HEK293 (cell line): ENCODE data around the gene EPHB1.

Experiments
- CTCF ChIA-PET: fragments of 350-600 bp; formaldehyde crosslinking; extraction: SDS; loops from one replicate; lab custom pipeline; 2021; ENCODE audit warnings: antibody characterized with exemption; lab: Yijun Ruan, JAX
- POLR2A ChIA-PET: fragments of 300-600 bp; formaldehyde crosslinking; extraction: SDS; loops from one replicate; lab custom pipeline; 2020; ENCODE audit warnings: antibody characterized with exemption, inconsistent platforms; lab: Yijun Ruan, JAX
- H3K27ac ChIP-seq: fragments of 200-500 bp; sonication (Bioruptor generic); 2 replicates; pipeline ENCODE4 v1.5.1; 2014; ENCODE audit warnings: low read depth, low read length, control low read depth, inconsistent platforms; ENCODE audit errors: extremely low read depth
- H3K36me3 ChIP-seq, 2 experiments: fragments of 200-500 bp in 1 of 2; sonication (Bioruptor generic) in 1 of 2; 1 replicate in 1 of 2; 2 replicates in 1 of 2; pipeline ENCODE4 v1.5.1; 2014 to 2017; ENCODE audit warnings: inconsistent platforms in 2 of 2, low read length in 2 of 2; ENCODE audit not compliant: control insufficient read depth in 2 of 2, insufficient read depth in 1 of 2
- H3K4me1 ChIP-seq: fragments of 200-500 bp; sonication (Bioruptor generic); 2 replicates; pipeline ENCODE4 v1.5.1; 2014; ENCODE audit warnings: mild to moderate bottlenecking, low read length, inconsistent platforms; ENCODE audit not compliant: control insufficient read depth, insufficient read depth
- H3K4me3 ChIP-seq: 2 replicates; pipeline ENCODE4 v1.5.1; 2011; ENCODE audit warnings: low read depth, mild to moderate bottlenecking, control low read depth, low read length, moderate library complexity
- H3K9me3 ChIP-seq: fragments of 200-500 bp; sonication (Bioruptor generic); 2 replicates; pipeline ENCODE4 v1.5.1; 2014; ENCODE audit warnings: low read depth, low read length, inconsistent platforms; ENCODE audit not compliant: control insufficient read depth, insufficient read depth
- IKZF3 ChIP-seq: fragments of 450-650 bp; IDR thresholded peaks from 2 replicates; pipeline ENCODE4 v1.5.0; 2018; ENCODE audit warnings: missing biosample characterization, mild to moderate bottlenecking, missing genetic modification characterization, moderate library complexity
- KLF1 ChIP-seq: fragments of 450-650 bp; formaldehyde crosslinking; IDR thresholded peaks from 2 replicates; pipeline ENCODE4 v1.5.1; 2016; ENCODE audit warnings: missing biosample characterization, missing genetic modification characterization
- KLF10 ChIP-seq: fragments of 450-650 bp; IDR thresholded peaks from 2 replicates; pipeline ENCODE4 v1.5.1; 2018; ENCODE audit warnings: missing biosample characterization, mild to moderate bottlenecking, missing genetic modification characterization
- KLF16 ChIP-seq: fragments of 450-650 bp; formaldehyde crosslinking; IDR thresholded peaks from 2 replicates; pipeline ENCODE4 v1.5.1; 2017; ENCODE audit warnings: missing biosample characterization, missing genetic modification characterization
- KLF17 ChIP-seq: fragments of 450-650 bp; formaldehyde crosslinking; IDR thresholded peaks from 2 replicates; pipeline ENCODE4 v1.5.1; 2016; ENCODE audit warnings: missing biosample characterization, missing genetic modification characterization
- MYNN ChIP-seq: fragments of 450-650 bp; formaldehyde crosslinking; IDR thresholded peaks from 2 replicates; pipeline ENCODE4 v1.5.1; 2016; ENCODE audit warnings: missing biosample characterization, missing genetic modification characterization, borderline replicate concordance
- PRDM4 ChIP-seq: fragments of 450-650 bp; formaldehyde crosslinking; IDR thresholded peaks from 2 replicates; pipeline ENCODE4 v1.5.1; 2017; ENCODE audit warnings: missing biosample characterization, missing genetic modification characterization
- SCRT1 ChIP-seq: fragments of 450-650 bp; formaldehyde crosslinking; IDR thresholded peaks from 2 replicates; pipeline ENCODE4 v1.5.1; 2016; ENCODE audit warnings: missing biosample characterization, missing genetic modification characterization, borderline replicate concordance
- TRIM28 ChIP-seq: IDR thresholded peaks from 2 replicates; pipeline ENCODE4 v1.6.1; 2011; ENCODE audit warnings: low read length, control low read depth, borderline replicate concordance
- ZBTB48 ChIP-seq: fragments of 450-650 bp; formaldehyde crosslinking; IDR thresholded peaks from 2 replicates; pipeline ENCODE4 v1.5.1; 2016; ENCODE audit warnings: missing biosample characterization, missing genetic modification characterization
- ZFP69B ChIP-seq: fragments of 450-650 bp; formaldehyde crosslinking; IDR thresholded peaks from 2 replicates; pipeline ENCODE4 v1.5.1; 2016; ENCODE audit warnings: missing biosample characterization, missing genetic modification characterization
- ZNF10 ChIP-seq: fragments of 450-650 bp; formaldehyde crosslinking; IDR thresholded peaks from 2 replicates; pipeline ENCODE4 v1.5.1; 2017; ENCODE audit warnings: missing biosample characterization, missing genetic modification characterization
- ZNF132 ChIP-seq: fragments of 450-650 bp; formaldehyde crosslinking; IDR thresholded peaks from 2 replicates; pipeline ENCODE4 v1.5.1; 2017; ENCODE audit warnings: missing biosample characterization, missing genetic modification characterization, borderline replicate concordance
- ZNF248 ChIP-seq: fragments of 450-650 bp; formaldehyde crosslinking; IDR thresholded peaks from 2 replicates; pipeline ENCODE4 v1.5.1; 2017; ENCODE audit warnings: missing biosample characterization, missing genetic modification characterization
- ZNF26 ChIP-seq: fragments of 450-650 bp; formaldehyde crosslinking; IDR thresholded peaks from 2 replicates; pipeline ENCODE4 v1.5.1; 2016; ENCODE audit warnings: missing biosample characterization, missing genetic modification characterization
- ZNF280C ChIP-seq: fragments of 450-650 bp; formaldehyde crosslinking; IDR thresholded peaks from 2 replicates; pipeline ENCODE4 v1.5.1; 2016; ENCODE audit warnings: missing biosample characterization, missing genetic modification characterization
- ZNF366 ChIP-seq: fragments of 450-650 bp; formaldehyde crosslinking; conservative IDR thresholded peaks from 2 replicates; pipeline ENCODE4 v1.5.1; 2016; ENCODE audit warnings: missing biosample characterization, missing genetic modification characterization
- ZNF37A ChIP-seq: fragments of 450-650 bp; IDR thresholded peaks from 2 replicates; pipeline ENCODE4 v1.5.1; 2018; ENCODE audit warnings: missing biosample characterization, missing genetic modification characterization
- ZNF426 ChIP-seq: fragments of 450-650 bp; formaldehyde crosslinking; IDR thresholded peaks from 2 replicates; pipeline ENCODE4 v1.5.1; 2017; ENCODE audit warnings: missing biosample characterization, missing genetic modification characterization, mild to moderate bottlenecking, inconsistent platforms, moderate library complexity
- ZNF48 ChIP-seq: fragments of 450-650 bp; formaldehyde crosslinking; IDR thresholded peaks from 2 replicates; pipeline ENCODE4 v1.5.1; 2016; ENCODE audit warnings: missing biosample characterization, missing genetic modification characterization
- ZNF510 ChIP-seq: fragments of 450-650 bp; formaldehyde crosslinking; IDR thresholded peaks from 2 replicates; pipeline ENCODE4 v1.5.1; 2018; ENCODE audit warnings: mild to moderate bottlenecking, missing genetic modification characterization, missing biosample characterization; ENCODE audit not compliant: insufficient replicate concordance
- ZNF548 ChIP-seq: fragments of 450-650 bp; formaldehyde crosslinking; IDR thresholded peaks from 2 replicates; pipeline ENCODE4 v1.5.1; 2016; ENCODE audit warnings: missing biosample characterization, missing genetic modification characterization
- ZNF558 ChIP-seq: fragments of 450-650 bp; formaldehyde crosslinking; IDR thresholded peaks from 2 replicates; pipeline ENCODE4 v1.5.1; 2016; ENCODE audit warnings: missing biosample characterization, missing genetic modification characterization
- ZNF561 ChIP-seq: fragments of 450-650 bp; IDR thresholded peaks from 2 replicates; pipeline ENCODE4 v1.5.1; 2018; ENCODE audit warnings: missing biosample characterization, missing genetic modification characterization, borderline replicate concordance
- ZNF580 ChIP-seq: fragments of 450-650 bp; formaldehyde crosslinking; IDR thresholded peaks from 2 replicates; pipeline ENCODE4 v1.5.1; 2016; ENCODE audit warnings: missing biosample characterization, missing genetic modification characterization
- TF ChIP-seq, protein P1 (sequence below): fragments of 450-650 bp; formaldehyde crosslinking; IDR thresholded peaks from 2 replicates; pipeline ENCODE4 v1.5.1; 2016; ENCODE audit warnings: missing biosample characterization, missing genetic modification characterization, low read depth

Gene EPHB1

DNA sequence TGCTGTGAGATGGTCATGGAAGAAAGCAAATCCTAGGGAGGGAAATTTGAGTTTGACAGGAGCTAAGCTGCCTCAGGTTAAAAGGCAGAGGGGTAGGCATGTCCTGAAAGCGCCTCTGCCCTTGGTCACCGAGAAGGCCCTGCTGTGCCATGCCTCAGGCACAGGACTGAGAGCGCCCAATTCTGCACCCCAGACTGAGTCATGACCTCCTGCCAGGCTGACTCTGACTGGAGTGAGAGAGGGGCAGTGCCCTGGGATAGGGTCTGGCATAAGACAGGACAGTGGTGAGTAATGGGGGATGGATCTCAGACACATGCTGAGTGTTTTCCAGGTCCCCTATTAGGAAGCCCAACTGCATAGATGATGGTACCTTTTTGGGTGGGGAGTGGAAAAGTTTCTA is 44.4 kb downstream of the EPHB1 start:
- no peaks in the 10 kb centered on the region for H3K36me3 ChIP-seq
- TF ChIP-seq ZNF248 (tag by site-specific recombination) = no peak
- TF ChIP-seq, protein P1, sequence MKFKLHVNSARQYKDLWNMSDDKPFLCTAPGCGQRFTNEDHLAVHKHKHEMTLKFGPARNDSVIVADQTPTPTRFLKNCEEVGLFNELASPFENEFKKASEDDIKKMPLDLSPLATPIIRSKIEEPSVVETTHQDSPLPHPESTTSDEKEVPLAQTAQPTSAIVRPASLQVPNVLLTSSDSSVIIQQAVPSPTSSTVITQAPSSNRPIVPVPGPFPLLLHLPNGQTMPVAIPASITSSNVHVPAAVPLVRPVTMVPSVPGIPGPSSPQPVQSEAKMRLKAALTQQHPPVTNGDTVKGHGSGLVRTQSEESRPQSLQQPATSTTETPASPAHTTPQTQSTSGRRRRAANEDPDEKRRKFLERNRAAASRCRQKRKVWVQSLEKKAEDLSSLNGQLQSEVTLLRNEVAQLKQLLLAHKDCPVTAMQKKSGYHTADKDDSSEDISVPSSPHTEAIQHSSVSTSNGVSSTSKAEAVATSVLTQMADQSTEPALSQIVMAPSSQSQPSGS (tag by site-specific recombination) = no peak
- no peak for TF ChIP-seq ZNF10 (tag by site-specific recombination)
- TF ChIP-seq ZNF37A = no peak
- no peak for TF ChIP-seq ZNF366
- TF ChIP-seq MYNN = no peak
- TF ChIP-seq ZNF132 (tag by site-specific recombination) = no peak
- TF ChIP-seq ZNF580 = no peak
- TF ChIP-seq SCRT1 (tag by site-specific recombination) = no peak
- no peak for TF ChIP-seq ZNF426 (tag by site-specific recombination)
- TF ChIP-seq ZNF48 (tag by site-specific recombination) = no peak
- TF ChIP-seq KLF10 = no peak
- no peak overlapping the region for H3K27ac ChIP-seq
- H3K4me3 ChIP-seq = no peak overlapping the region
- ChIA-PET CTCF (interaction anchor here (1.8 kb wide), 1 partner anchor 45 kb away, joined by 5 read pairs; the partner anchor contains the start of gene EPHB1), POLR2A (no interaction called here)
- H3K4me1 ChIP-seq = no peaks in the 10 kb centered on the region
- H3K9me3 ChIP-seq = no peaks in the 10 kb centered on the region

GRCh38 chr3:134839990-134840389 is 44.9 kb downstream of the EPHB1 start:
- H3K4me1 ChIP-seq = no peaks in the 10 kb centered on the region
- H3K27ac ChIP-seq = no peak overlapping the region
- H3K9me3 ChIP-seq = no peaks in the 10 kb centered on the region
- CTCF ChIA-PET = interaction anchor here (1.8 kb wide), 1 partner anchor 45 kb away, joined by 5 read pairs; the partner anchor contains the start of gene EPHB1
- POLR2A ChIA-PET = no interaction called here
- TF ChIP-seq ZNF26 (no peak), TRIM28 (no peak), IKZF3 (no peak), KLF1 (tag by site-specific recombination) (no peak), ZNF561 (tag by site-specific recombination) (no peak), ZBTB48 (tag by site-specific recombination) (no peak), ZNF558 (tag by site-specific recombination) (no peak), PRDM4 (no peak), ZFP69B (no peak), ZNF510 (no peak), KLF17 (tag by site-specific recombination) (no peak), ZNF580 (no peak), ZNF548 (no peak), KLF16 (tag by site-specific recombination) (no peak), ZNF280C (tag by site-specific recombination) (no peak), KLF10 (no peak)
- H3K4me3 ChIP-seq = no peak overlapping the region
- no peaks in the 10 kb centered on the region for H3K36me3 ChIP-seq
